ENCODE measurements around the gene PTPRK. TPM values are rescaled to one million over a fixed set of nuclear protein-coding genes. Genes with fewer than 3 reads are reported as not detected.

PTPRK gene
- total and polyA plus RNA-seq, 2 of the 13 experiments (the other 11 are each of a cell fraction or from before 2014, with no cell fraction given), result 43.6 to 98.3 TPM

DNA sequence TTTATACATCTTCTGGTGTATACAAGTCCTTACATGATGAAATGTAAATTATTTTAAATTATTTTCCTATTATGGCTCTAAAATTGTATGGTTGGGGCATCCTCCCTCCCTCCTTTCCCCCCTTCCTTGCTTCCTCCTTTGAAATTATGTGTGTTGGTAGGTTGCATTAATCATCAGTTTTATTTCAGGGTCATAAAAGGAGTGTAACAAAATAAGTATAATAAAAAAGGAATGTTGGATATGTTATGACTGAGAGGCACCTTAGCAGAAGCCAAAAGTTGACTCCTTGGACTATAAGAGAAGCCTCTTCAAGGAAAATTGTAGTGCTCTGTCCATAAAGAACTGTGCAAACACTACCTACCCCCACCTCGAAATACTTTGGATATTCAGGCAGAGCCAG, 46.6 kb upstream of the PTPRK start:
- WGBS (ENCODE audit: low lambda C conversion rate), result 0% methylated on average over 1 of the region's 1 CpG
- Histone ChIP-seq H3K9me3 (ENCODE audit: low read length) (peaks cover 4% of the 10 kb centered on the region; the same call in 1 of the 2 replicates), H3K9ac (ENCODE audit: insufficient read depth, low read depth, low read length) (no peak overlapping the region), H4K20me1 (ENCODE audit: insufficient read depth, low read length) (no peaks in the 10 kb centered on the region), H3K27me3 (ENCODE audit: control insufficient read depth in 1 of 2, insufficient read depth in 2 of 2, low read length in 2 of 2) (peaks cover 0 to 15% of the 10 kb centered on the region in 2 experiments; a peak in 2 of 5 replicates), H3K4me3 (replicated peaks in 1 of 3; ENCODE audit: insufficient read depth in 1 of 3, low read depth in 2 of 3, low read length in 3 of 3) (no peak overlapping the region), H3K4me1 (ENCODE audit: insufficient read depth, low read length) (no peaks in the 10 kb centered on the region), H3K36me3 (replicated peaks in 1 of 2; ENCODE audit: control insufficient read depth in 1 of 2, insufficient read depth in 2 of 2, low read length in 2 of 2) (no peaks in the 10 kb centered on the region), H3K27ac (ENCODE audit: extremely low read length, insufficient read depth, low read length) (no peak overlapping the region), H3K79me2 (ENCODE audit: insufficient read depth, low read length) (no peaks in the 10 kb centered on the region), H3K4me2 (ENCODE audit: low read depth, low read length) (no peak overlapping the region), H2AFZ (ENCODE audit: low read length) (no peak overlapping the region)
- POLR2A ChIA-PET, result no interaction called here
- intact Hi-C loops (cut with micrococcal nuclease; ENCODE audit: unreplicated experiment), result no loop called here
- CTCF ChIA-PET (ENCODE audit: low intra/inter-chr PET ratio, low total read pairs), result no interaction called here
- DNase-seq (ENCODE audit: low spot score) (no peak), ATAC-seq (no peak), FAIRE-seq (no peak)
- BruUV-seq (replicated peaks), result no TSS peak
- TF ChIP-seq SMYD3 (CRISPR knock-in tag; IDR thresholded peaks at IDR 0.05), result no peak
- TF ChIP-seq ZNF264 (CRISPR knock-in tag; IDR thresholded peaks at IDR 0.05), result no peak
- no peak for TF ChIP-seq HNF4A (CRISPR knock-in tag; IDR thresholded peaks at IDR 0.05)
- TF ChIP-seq, protein P1, sequence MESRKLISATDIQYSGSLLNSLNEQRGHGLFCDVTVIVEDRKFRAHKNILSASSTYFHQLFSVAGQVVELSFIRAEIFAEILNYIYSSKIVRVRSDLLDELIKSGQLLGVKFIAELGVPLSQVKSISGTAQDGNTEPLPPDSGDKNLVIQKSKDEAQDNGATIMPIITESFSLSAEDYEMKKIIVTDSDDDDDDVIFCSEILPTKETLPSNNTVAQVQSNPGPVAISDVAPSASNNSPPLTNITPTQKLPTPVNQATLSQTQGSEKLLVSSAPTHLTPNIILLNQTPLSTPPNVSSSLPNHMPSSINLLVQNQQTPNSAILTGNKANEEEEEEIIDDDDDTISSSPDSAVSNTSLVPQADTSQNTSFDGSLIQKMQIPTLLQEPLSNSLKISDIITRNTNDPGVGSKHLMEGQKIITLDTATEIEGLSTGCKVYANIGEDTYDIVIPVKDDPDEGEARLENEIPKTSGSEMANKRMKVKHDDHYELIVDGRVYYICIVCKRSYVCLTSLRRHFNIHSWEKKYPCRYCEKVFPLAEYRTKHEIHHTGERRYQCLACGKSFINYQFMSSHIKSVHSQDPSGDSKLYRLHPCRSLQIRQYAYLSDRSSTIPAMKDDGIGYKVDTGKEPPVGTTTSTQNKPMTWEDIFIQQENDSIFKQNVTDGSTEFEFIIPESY (CRISPR knock-in tag; IDR thresholded peaks at IDR 0.05), result no peak
- no peak for TF ChIP-seq TCF12 (IDR thresholded peaks at IDR 0.05)
- no peak for TF ChIP-seq TCF12 (CRISPR knock-in tag; IDR thresholded peaks at IDR 0.05)
- no peak for TF ChIP-seq YEATS4 (CRISPR knock-in tag; IDR thresholded peaks at IDR 0.05; ENCODE audit: borderline replicate concordance)
- in situ Hi-C loops (cut with HindIII; ENCODE audit: extremely low pct_ligation_motif_present, low pct_unique_long_range_greater_than_20kb), result no loop called here

DNA sequence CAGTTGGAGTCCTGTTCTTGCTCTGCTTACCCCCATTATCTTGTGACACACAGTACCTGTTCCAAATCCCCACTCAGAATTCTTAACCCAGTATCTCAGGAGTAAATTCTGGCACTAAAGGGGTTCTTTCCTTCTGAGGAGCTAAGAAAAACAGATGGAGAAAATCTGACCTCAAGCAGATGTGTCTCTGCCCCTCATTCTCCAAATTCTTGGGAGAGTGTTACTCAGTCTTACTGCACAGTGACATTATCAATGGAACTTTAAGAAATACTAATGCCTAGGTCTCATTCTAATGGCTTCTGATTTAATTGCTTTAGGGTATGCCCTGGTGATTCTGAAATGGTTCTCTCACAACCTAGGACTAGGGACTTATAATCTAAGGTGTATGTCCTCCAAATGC, 40.6 kb upstream of the PTPRK start:
- no peak overlapping the region for H3K4me3 ChIP-seq (replicated peaks in 1 of 3; ENCODE audit: insufficient read depth in 1 of 3, low read depth in 2 of 3, low read length in 3 of 3)
- H3K4me2 ChIP-seq (ENCODE audit: low read depth, low read length), result no peak overlapping the region
- H3K9me3 ChIP-seq (ENCODE audit: low read length), result no peaks in the 10 kb centered on the region
- BruUV-seq (replicated peaks), result no TSS peak
- no peaks in the 10 kb centered on the region for H4K20me1 ChIP-seq (ENCODE audit: insufficient read depth, low read length)
- no peak overlapping the region for H3K9ac ChIP-seq (ENCODE audit: insufficient read depth, low read depth, low read length)
- H3K4me1 ChIP-seq (ENCODE audit: insufficient read depth, low read length), result no peaks in the 10 kb centered on the region
- H3K27me3 ChIP-seq (ENCODE audit: control insufficient read depth in 1 of 2, insufficient read depth in 2 of 2, low read length in 2 of 2), result peaks cover 0 to 11% of the 10 kb centered on the region in 2 experiments; a peak in 3 of 5 replicates
- FAIRE-seq (no peak), ATAC-seq (no peak), DNase-seq (ENCODE audit: low spot score) (no peak)
- CTCF ChIA-PET (ENCODE audit: low intra/inter-chr PET ratio, low total read pairs), result no interaction called here
- H3K36me3 ChIP-seq (replicated peaks in 1 of 2; ENCODE audit: control insufficient read depth in 1 of 2, insufficient read depth in 2 of 2, low read length in 2 of 2), result no peaks in the 10 kb centered on the region
- POLR2A ChIA-PET, result no interaction called here
- no peak overlapping the region for H3K27ac ChIP-seq (ENCODE audit: extremely low read length, insufficient read depth, low read length)
- in situ Hi-C loops (cut with HindIII; ENCODE audit: extremely low pct_ligation_motif_present, low pct_unique_long_range_greater_than_20kb) (no loop called here), intact Hi-C loops (cut with micrococcal nuclease; ENCODE audit: unreplicated experiment) (no loop called here)
- H2AFZ ChIP-seq (ENCODE audit: low read length), result no peak overlapping the region
- no peaks in the 10 kb centered on the region for H3K79me2 ChIP-seq (ENCODE audit: insufficient read depth, low read length)
- TF ChIP-seq THRA (CRISPR knock-in tag; IDR thresholded peaks at IDR 0.05; ENCODE audit: borderline replicate concordance) (no peak), MAFF (IDR thresholded peaks at IDR 0.05; ENCODE audit: low read depth, low read length) (no peak), ZNF788 (CRISPR knock-in tag; IDR thresholded peaks at IDR 0.05; ENCODE audit: borderline replicate concordance) (no peak), MXD1 (CRISPR knock-in tag; IDR thresholded peaks at IDR 0.05) (no peak), ARID2 (CRISPR knock-in tag; IDR thresholded peaks at IDR 0.05; ENCODE audit: borderline replicate concordance) (no peak), ZBTB1 (CRISPR knock-in tag; IDR thresholded peaks at IDR 0.05; ENCODE audit: borderline replicate concordance) (no peak), ATRX (CRISPR knock-in tag; IDR thresholded peaks at IDR 0.05; ENCODE audit: borderline replicate concordance) (no peak)
- TF ChIP-seq, protein P2, sequence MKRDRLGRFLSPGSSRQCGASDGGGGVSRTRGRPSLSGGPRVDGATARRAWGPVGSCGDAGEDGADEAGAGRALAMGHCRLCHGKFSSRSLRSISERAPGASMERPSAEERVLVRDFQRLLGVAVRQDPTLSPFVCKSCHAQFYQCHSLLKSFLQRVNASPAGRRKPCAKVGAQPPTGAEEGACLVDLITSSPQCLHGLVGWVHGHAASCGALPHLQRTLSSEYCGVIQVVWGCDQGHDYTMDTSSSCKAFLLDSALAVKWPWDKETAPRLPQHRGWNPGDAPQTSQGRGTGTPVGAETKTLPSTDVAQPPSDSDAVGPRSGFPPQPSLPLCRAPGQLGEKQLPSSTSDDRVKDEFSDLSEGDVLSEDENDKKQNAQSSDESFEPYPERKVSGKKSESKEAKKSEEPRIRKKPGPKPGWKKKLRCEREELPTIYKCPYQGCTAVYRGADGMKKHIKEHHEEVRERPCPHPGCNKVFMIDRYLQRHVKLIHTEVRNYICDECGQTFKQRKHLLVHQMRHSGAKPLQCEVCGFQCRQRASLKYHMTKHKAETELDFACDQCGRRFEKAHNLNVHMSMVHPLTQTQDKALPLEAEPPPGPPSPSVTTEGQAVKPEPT (CRISPR knock-in tag; IDR thresholded peaks at IDR 0.05; ENCODE audit: low read depth), result no peak

Data from HepG2 (cell line).